Inferior parietal cortex (tissue), 1 donor: ENCODE measurements around the gene SGMS1.
A peak's percentile ranks its signal among the peaks of the same experiment; 100 is the strongest.

Experiments
- DNase-seq: peaks from one replicate; pipeline ENCODE4 v3.0.0-alpha.2; 2016; ENCODE audit errors: extremely low spot score

Gene SGMS1

GRCh38 chr10:50400694-50401093, 223.1 kb downstream of the SGMS1 start:
- no peak for DNase-seq

- no peak for DNase-seq
Observed at GRCh38 chr10:50398823-50399222, 224.9 kb downstream of the SGMS1 start.

- DNase-seq: no peak
Observed at GRCh38 chr10:50398381-50398780, 225.4 kb downstream of the SGMS1 start.

- DNase-seq: no peak
Observed at GRCh38 chr10:50397312-50398140, 226.2 kb downstream of the SGMS1 start.

- no peak for DNase-seq
Observed at GRCh38 chr10:50396491-50397311, 227.1 kb downstream of the SGMS1 start.

- no peak for DNase-seq
Observed at GRCh38 chr10:50395851-50396250, 227.9 kb downstream of the SGMS1 start.

- no peak for DNase-seq
Observed at GRCh38 chr10:50395271-50395670, 228.5 kb downstream of the SGMS1 start.

- no peak for DNase-seq
Observed at GRCh38 chr10:50394832-50395231, 228.9 kb downstream of the SGMS1 start.

- DNase-seq: no peak
Observed at GRCh38 chr10:50393784-50394467, 229.8 kb downstream of the SGMS1 start.

GRCh38 chr10:50392966-50393718, 230.6 kb downstream of the SGMS1 start:
- no peak for DNase-seq

GRCh38 chr10:50392426-50392825, 231.3 kb downstream of the SGMS1 start:
- no peak for DNase-seq

- DNase-seq: no peak
Observed at GRCh38 chr10:50390302-50390701, 233.5 kb downstream of the SGMS1 start.

GRCh38 chr10:50388181-50388580, 235.6 kb downstream of the SGMS1 start:
- DNase-seq: no peak

- no peak for DNase-seq
Observed at GRCh38 chr10:50387732-50388073, 236.1 kb downstream of the SGMS1 start.

GRCh38 chr10:50387007-50387731, 236.6 kb downstream of the SGMS1 start:
- DNase-seq: no peak

GRCh38 chr10:50385624-50386023, 238.1 kb downstream of the SGMS1 start:
- DNase-seq: peak; percentile 67

- DNase-seq: no peak
Observed at GRCh38 chr10:50384898-50385297, 238.9 kb downstream of the SGMS1 start.

GRCh38 chr10:50384238-50384637, 239.5 kb downstream of the SGMS1 start:
- no peak for DNase-seq

GRCh38 chr10:50382576-50383023, 241.2 kb downstream of the SGMS1 start:
- DNase-seq: no peak

- no peak for DNase-seq
Observed at GRCh38 chr10:50381642-50382041, 242.1 kb downstream of the SGMS1 start.

- DNase-seq: no peak
Observed at GRCh38 chr10:50379616-50380015, 244.1 kb downstream of the SGMS1 start.
